ENCODE results near the gene SPRR2A. TPM values are rescaled to one million over a fixed set of nuclear protein-coding genes. Genes with fewer than 3 reads are reported as not detected.

SPRR2A gene
- not detected for total RNA-seq

DNA sequence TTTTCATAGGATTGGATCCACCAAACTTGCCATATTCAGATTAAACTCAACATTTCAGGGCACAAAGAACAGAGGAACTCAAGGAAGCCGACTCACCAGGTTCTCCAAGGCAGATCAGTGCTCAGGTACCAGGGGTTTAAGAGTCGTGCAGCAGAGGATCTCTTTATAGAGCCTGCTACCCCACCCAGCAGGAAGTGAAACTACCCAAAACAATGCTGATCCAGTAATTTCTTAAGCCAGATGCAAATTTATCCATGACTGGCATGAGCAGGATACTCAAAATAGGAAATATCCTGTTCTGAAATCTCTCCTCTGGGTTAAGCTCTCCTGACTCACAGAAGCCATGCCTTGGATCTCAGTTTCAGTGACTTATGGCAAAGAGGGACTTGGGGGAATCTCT is at the start of gene SPRR2A:
Gene SPRR2A (minus strand): TSS at position 138 of the 400 bp plus-strand sequence. CDS start 777 bp downstream, outside the sequence.
- Histone ChIP-seq H3K36me3 (no peaks in the 10 kb centered on the region), H3K4me3 (no peak within 1 kb of the TSS), H3K27me3 (no peaks in the 10 kb centered on the region), H3K4me1 (no peaks in the 10 kb centered on the region), H3K27ac (no peak within 1 kb of the TSS), H3K9me3 (peaks cover 0 to 17% (median 0%) of the 10 kb centered on the region in 4 donors)
- WGBS, 2 donors, result 71% methylated on average over 2 of the region's 2 CpGs
- TF ChIP-seq POLR2A (IDR thresholded peaks at IDR 0.05), result no peak
- TF ChIP-seq EP300 (IDR thresholded peaks at IDR 0.05), result no peak
- no peak for TF ChIP-seq CTCF (IDR thresholded peaks at IDR 0.05)
- DNase-seq (ENCODE audit: low spot score in 2 of 2), result no peak

DNA sequence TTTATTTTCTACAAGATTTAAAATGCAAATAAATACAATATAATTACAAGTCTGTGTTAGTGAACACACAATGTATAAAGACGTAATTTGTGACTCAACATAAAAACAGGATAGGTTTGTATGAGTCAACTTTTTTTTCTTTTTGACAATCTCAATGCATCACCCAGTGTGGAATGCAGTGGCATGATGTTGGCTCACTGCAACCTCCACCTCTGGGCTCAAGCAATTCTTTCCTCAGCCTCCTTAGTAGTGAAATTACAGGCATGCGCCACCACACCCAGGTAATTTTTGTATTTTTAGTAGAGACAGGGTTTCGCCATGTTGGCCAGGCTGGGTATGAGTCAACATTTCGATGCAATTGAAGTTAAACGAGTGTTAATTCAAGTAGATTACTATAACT is 42.9 kb upstream of the SPRR2A start:
- H3K4me1 ChIP-seq, result no peaks in the 10 kb centered on the region
- H3K36me3 ChIP-seq, result no peaks in the 10 kb centered on the region
- H3K9me3 ChIP-seq, result peaks cover 0 to 2% (median 0%) of the 10 kb centered on the region in 4 donors
- TF ChIP-seq POLR2A (IDR thresholded peaks at IDR 0.05) (no peak), EP300 (IDR thresholded peaks at IDR 0.05) (no peak), CTCF (IDR thresholded peaks at IDR 0.05) (no peak)
- DNase-seq (ENCODE audit: low spot score in 2 of 2), result no peak
- no peaks in the 10 kb centered on the region for H3K27me3 ChIP-seq
- 92 to 93% methylated on average over 5 of the region's 5 CpGs for WGBS, 2 donors
- no peak overlapping the region for H3K27ac ChIP-seq
- no peak overlapping the region for H3K4me3 ChIP-seq

GRCh38 chr1:153099461-153100045 is 42.2 kb upstream of the SPRR2A start:
- no peaks in the 10 kb centered on the region for H3K27me3 ChIP-seq
- no peaks in the 10 kb centered on the region for H3K9me3 ChIP-seq
- no peak for TF ChIP-seq CTCF (IDR thresholded peaks at IDR 0.05)
- TF ChIP-seq EP300 (IDR thresholded peaks at IDR 0.05), result no peak
- no peak for TF ChIP-seq POLR2A (IDR thresholded peaks at IDR 0.05)
- no peaks in the 10 kb centered on the region for H3K36me3 ChIP-seq
- DNase-seq (ENCODE audit: low spot score in 2 of 2), result no peak
- no peaks in the 10 kb centered on the region for H3K4me1 ChIP-seq
- H3K27ac ChIP-seq, result no peak overlapping the region
- WGBS, 2 donors, result 92 to 93% methylated on average over 9 of the region's 9 CpGs
- no peak overlapping the region for H3K4me3 ChIP-seq

DNA sequence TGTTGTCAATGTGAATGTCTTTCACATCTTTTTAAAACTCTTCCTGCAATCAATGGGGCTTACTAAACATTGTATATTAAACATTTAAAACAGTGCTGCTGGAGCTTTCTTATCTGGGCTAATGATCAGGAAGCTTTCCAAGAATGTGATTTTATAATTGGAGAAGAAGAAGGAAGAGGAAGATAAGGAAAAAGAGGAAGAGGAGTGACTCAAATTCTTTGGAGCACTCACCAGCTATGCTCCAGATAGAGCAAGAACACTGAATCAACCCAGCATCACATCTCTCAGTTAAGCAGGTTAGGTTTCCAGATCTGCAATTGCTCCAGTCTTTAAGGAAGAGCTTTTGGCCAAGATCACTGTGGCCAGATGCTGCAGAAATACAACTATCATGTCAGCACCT is 38.5 kb upstream of the SPRR2A start:
- TF ChIP-seq EP300 (IDR thresholded peaks at IDR 0.05) (no peak), CTCF (IDR thresholded peaks at IDR 0.05) (no peak), POLR2A (IDR thresholded peaks at IDR 0.05) (no peak)

GRCh38 chr1:153094426-153094825 is 37.1 kb upstream of the SPRR2A start, which contains the start of gene SPRR2E:
SPRR2E (minus strand) TSS chr1:153094526; CDS start chr1:153093751, 775 bp downstream.
- H3K27me3 ChIP-seq, result no peaks in the 10 kb centered on the region
- TF ChIP-seq CTCF (IDR thresholded peaks at IDR 0.05) (no peak), POLR2A (IDR thresholded peaks at IDR 0.05) (no peak), EP300 (IDR thresholded peaks at IDR 0.05) (no peak)
- no peak within 1 kb of the TSS for H3K4me3 ChIP-seq
- no peaks in the 10 kb centered on the region for H3K9me3 ChIP-seq
- no peak within 1 kb of the TSS for H3K27ac ChIP-seq
- H3K4me1 ChIP-seq, result no peaks in the 10 kb centered on the region
- no peak for DNase-seq (ENCODE audit: low spot score in 2 of 2)
- no peaks in the 10 kb centered on the region for H3K36me3 ChIP-seq

More for the DNA sequence above, 38.5 kb upstream of the SPRR2A start:
- Histone ChIP-seq H3K27me3 (no peaks in the 10 kb centered on the region), H3K36me3 (no peaks in the 10 kb centered on the region), H3K27ac (no peak overlapping the region), H3K4me1 (no peaks in the 10 kb centered on the region), H3K4me3 (no peak overlapping the region), H3K9me3 (no peaks in the 10 kb centered on the region)
- DNase-seq (ENCODE audit: low spot score in 2 of 2), result no peak

Data from tibial nerve (tissue), 4 donors.